Body of pancreas (tissue), 4 donors: ENCODE measurements around the gene MAP3K7CL.

ENCODE experiments used
- CTCF ChIP-seq, 7 experiments: fragments of 450-650 bp in 4 of 7; fragments of 200-600 bp in 3 of 7; sonication (generic) in 3 of 7; IDR thresholded peaks; one replicate each; pipeline ENCODE4 v1.5.1; 2016 to 2019; ENCODE audit warnings: antibody characterized with exemption in 7 of 7
- POLR2A ChIP-seq, 3 donors: fragments of 450-650 bp; IDR thresholded peaks; one replicate each; pipeline ENCODE4 v1.6.1; 2016; ENCODE audit warnings: antibody characterized with exemption in 3 of 3, mild to moderate bottlenecking in 2 of 3

- TF ChIP-seq POLR2A (IDR thresholded peaks at IDR 0.05): no peak
- TF ChIP-seq CTCF (IDR thresholded peaks at IDR 0.05): no peak
Measured at GRCh38 chr21:29215709-29216108, 85.3 kb downstream of the MAP3K7CL start.
